ENCODE measurements around the gene CCDC69.

CCDC69 gene

DNA sequence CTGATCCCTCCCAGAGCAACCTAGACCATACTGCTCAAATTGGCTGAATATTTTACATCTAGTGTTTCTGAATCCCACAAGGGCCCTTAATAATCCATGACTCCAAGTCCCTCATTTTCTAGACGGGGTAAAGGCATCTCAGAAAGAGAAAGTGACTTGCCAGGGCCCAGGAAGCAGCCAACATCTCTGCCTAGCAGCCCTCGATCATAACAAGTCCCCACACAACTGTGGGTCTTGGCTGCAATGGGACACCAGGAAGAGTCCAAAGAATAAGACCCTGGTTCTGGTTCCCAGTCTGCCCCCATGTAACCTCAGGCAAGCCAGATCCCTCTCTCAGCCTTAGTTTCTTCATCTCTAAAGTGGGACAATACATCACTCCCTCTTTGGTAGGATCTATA lies 72.6 kb downstream of the CCDC69 start:
- Histone ChIP-seq H3K36me3 (ENCODE audit: control insufficient read depth in 5 of 5, insufficient read depth in 5 of 5, low read length in 5 of 5) (peaks cover 0 to 20% (median 15%) of the 10 kb centered on the region in 5 donors), H3K4me3 (ENCODE audit: low read depth in 1 of 5, low read length in 5 of 5) (peak overlapping the region in 1 of 5 donors; percentile 13)

DNA sequence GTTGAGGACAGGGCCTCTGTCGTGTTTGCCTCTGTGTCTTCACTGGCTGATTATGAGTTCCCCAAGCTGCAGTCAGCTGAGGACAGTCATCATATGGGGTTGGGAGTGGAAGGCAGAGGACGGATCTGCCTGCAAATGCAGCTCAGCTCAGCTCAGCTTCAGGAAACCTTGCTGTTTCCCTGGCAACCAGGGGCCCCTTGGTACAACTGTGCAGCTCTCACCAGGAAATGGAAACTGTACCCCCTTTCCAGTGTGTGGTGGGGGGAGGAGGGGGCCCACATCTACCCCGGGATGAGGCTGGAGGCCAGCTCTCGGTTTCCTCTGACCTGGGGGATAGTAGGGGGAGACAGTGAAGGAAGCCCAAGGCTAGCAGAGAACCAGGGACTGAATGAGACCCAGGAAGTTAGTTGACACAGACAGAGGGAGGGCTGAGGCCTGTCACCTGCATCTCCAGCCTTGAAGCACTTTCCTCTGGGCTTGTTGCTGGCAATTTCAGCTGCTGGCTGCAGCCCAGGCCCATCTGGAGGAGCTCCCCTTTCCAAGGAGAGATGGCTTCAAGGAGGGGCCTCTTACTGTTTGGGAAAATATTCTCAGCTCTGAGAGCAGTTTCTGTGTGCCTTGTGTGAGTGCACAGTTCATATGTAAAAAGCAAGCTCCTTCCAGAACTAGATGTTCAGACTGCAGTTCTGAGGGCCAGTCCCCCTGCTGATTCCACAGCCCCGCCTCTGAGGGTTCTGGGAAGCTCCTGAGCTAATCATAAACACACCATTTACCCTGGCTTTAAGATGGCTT lies 73.2 kb downstream of the CCDC69 start:
- H3K9ac ChIP-seq (ENCODE audit: low read length in 5 of 5), result peak overlapping the region in 3 of 5 donors; percentile 10 to 60 (median 33)
- peaks cover 0 to 26% (median 20%) of the 10 kb centered on the region in 5 donors for H3K36me3 ChIP-seq (ENCODE audit: control insufficient read depth in 5 of 5, insufficient read depth in 5 of 5, low read length in 5 of 5)
- H3K4me3 ChIP-seq (ENCODE audit: low read depth in 1 of 5, low read length in 5 of 5), result peak overlapping the region in 1 of 5 donors; percentile 35
- H3K27ac ChIP-seq (ENCODE audit: low read depth, low read length), result peak overlapping the region; percentile 75
- no peaks in the 10 kb centered on the region for H3K9me3 ChIP-seq (ENCODE audit: control insufficient read depth in 5 of 5, low read length in 5 of 5)
- H3K27me3 ChIP-seq (ENCODE audit: control insufficient read depth in 5 of 5, insufficient read depth in 4 of 5, low read length in 5 of 5), result no peaks in the 10 kb centered on the region
- H3K4me1 ChIP-seq (ENCODE audit: control insufficient read depth in 5 of 5, insufficient read depth in 5 of 5, low read length in 5 of 5), result peaks cover 22 to 96% (median 77%) of the 10 kb centered on the region in 5 donors

More for the DNA sequence above, 72.6 kb downstream of the CCDC69 start:
- Histone ChIP-seq H3K27me3 (ENCODE audit: control insufficient read depth in 5 of 5, insufficient read depth in 4 of 5, low read length in 5 of 5) (no peaks in the 10 kb centered on the region), H3K9ac (ENCODE audit: low read length in 5 of 5) (peak overlapping the region in 3 of 5 donors; percentile 33 to 60 (median 55)), H3K27ac (ENCODE audit: low read depth, low read length) (peak overlapping the region; percentile 75), H3K9me3 (ENCODE audit: control insufficient read depth in 5 of 5, low read length in 5 of 5) (no peaks in the 10 kb centered on the region), H3K4me1 (ENCODE audit: control insufficient read depth in 5 of 5, insufficient read depth in 5 of 5, low read length in 5 of 5) (peaks cover 20 to 96% (median 77%) of the 10 kb centered on the region in 5 donors)

DNA sequence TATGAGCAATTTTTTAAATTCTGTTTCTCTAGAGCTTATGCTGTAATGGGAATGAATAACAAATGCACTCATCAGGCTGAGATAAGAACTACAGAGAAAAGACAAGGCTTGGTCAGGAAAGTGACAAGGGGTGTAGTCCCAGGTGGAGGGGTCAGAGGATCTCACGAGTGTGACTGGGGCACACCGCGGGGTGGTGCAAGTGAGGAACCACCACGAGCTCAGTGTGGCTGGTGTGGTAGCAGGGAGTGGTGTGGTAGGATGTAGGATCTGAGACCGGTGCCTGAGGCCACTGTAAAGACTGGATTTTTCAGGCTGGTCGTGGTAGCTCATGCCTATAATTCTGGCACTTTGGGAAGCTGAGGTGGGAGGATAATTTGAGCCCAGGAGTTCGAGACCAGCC lies 75.3 kb downstream of the CCDC69 start:
- H3K27me3 ChIP-seq (ENCODE audit: control insufficient read depth in 5 of 5, insufficient read depth in 4 of 5, low read length in 5 of 5), result no peaks in the 10 kb centered on the region
- H3K4me1 ChIP-seq (ENCODE audit: control insufficient read depth in 5 of 5, insufficient read depth in 5 of 5, low read length in 5 of 5), result peaks cover 19 to 96% (median 77%) of the 10 kb centered on the region in 5 donors
- H3K4me3 ChIP-seq (ENCODE audit: low read depth in 1 of 5, low read length in 5 of 5), result no peak overlapping the region
- no peak overlapping the region for H3K9ac ChIP-seq (ENCODE audit: low read length in 5 of 5)
- no peaks in the 10 kb centered on the region for H3K9me3 ChIP-seq (ENCODE audit: control insufficient read depth in 5 of 5, low read length in 5 of 5)
- H3K27ac ChIP-seq (ENCODE audit: low read depth, low read length), result no peak overlapping the region
- H3K36me3 ChIP-seq (ENCODE audit: control insufficient read depth in 5 of 5, insufficient read depth in 5 of 5, low read length in 5 of 5), result peaks cover 0 to 44% (median 39%) of the 10 kb centered on the region in 5 donors

DNA sequence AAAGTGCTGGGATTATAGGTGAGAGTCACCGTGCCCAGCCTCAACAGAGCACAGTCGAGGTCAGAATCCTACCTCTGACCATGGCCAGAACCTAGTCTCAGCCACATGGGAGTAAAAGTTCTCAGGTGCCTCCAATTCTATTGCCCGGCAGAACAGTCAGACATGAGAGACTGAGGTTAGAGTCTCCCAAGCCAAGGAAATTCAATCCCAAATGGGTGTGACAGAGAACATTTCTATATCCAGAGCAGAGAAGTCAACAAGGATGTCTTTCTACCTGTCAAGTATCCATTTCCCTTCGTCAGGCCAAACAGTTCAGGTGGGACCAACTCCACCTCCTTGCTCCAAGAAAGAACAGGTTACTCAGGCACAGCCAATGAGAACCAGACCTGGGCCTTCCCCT lies 76.9 kb downstream of the CCDC69 start:
- H3K4me3 ChIP-seq (ENCODE audit: low read depth in 1 of 5, low read length in 5 of 5), result no peak overlapping the region
- no peaks in the 10 kb centered on the region for H3K27me3 ChIP-seq (ENCODE audit: control insufficient read depth in 5 of 5, insufficient read depth in 4 of 5, low read length in 5 of 5)
- H3K27ac ChIP-seq (ENCODE audit: low read depth, low read length), result no peak overlapping the region
- peaks cover 0 to 57% (median 51%) of the 10 kb centered on the region in 5 donors for H3K36me3 ChIP-seq (ENCODE audit: control insufficient read depth in 5 of 5, insufficient read depth in 5 of 5, low read length in 5 of 5)
- H3K9me3 ChIP-seq (ENCODE audit: control insufficient read depth in 5 of 5, low read length in 5 of 5), result no peaks in the 10 kb centered on the region
- H3K9ac ChIP-seq (ENCODE audit: low read length in 5 of 5), result peak overlapping the region in 1 of 5 donors; percentile 5
- peaks cover 13 to 96% (median 84%) of the 10 kb centered on the region in 5 donors for H3K4me1 ChIP-seq (ENCODE audit: control insufficient read depth in 5 of 5, insufficient read depth in 5 of 5, low read length in 5 of 5)

DNA sequence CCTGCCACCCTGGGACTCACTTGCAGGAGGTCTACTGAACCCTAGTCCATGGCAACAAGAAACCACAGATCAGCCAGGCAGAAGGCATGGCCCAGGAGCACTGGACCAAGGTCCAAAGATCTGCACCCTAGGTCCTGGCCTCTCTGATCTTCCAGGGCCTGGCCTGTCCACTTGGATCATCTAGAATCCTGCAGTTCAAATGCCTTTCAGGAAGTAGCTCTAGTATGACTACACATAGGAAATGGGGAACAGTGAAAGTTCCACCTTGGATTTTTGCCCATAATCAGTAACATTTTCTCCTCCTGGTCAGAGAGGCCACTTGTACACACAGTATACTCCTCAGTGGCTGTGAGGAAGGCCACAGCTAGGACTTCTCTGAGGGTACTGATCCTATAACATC lies 77.8 kb downstream of the CCDC69 start:
- H3K4me3 ChIP-seq (ENCODE audit: low read depth in 1 of 5, low read length in 5 of 5), result no peak overlapping the region
- peak overlapping the region in 2 of 5 donors; percentile 5 to 41 for H3K9ac ChIP-seq (ENCODE audit: low read length in 5 of 5)
- no peaks in the 10 kb centered on the region for H3K27me3 ChIP-seq (ENCODE audit: control insufficient read depth in 5 of 5, insufficient read depth in 4 of 5, low read length in 5 of 5)
- no peak overlapping the region for H3K27ac ChIP-seq (ENCODE audit: low read depth, low read length)
- H3K36me3 ChIP-seq (ENCODE audit: control insufficient read depth in 5 of 5, insufficient read depth in 5 of 5, low read length in 5 of 5), result peaks cover 0 to 65% (median 55%) of the 10 kb centered on the region in 5 donors
- peaks cover 7 to 96% (median 84%) of the 10 kb centered on the region in 5 donors for H3K4me1 ChIP-seq (ENCODE audit: control insufficient read depth in 5 of 5, insufficient read depth in 5 of 5, low read length in 5 of 5)
- H3K9me3 ChIP-seq (ENCODE audit: control insufficient read depth in 5 of 5, low read length in 5 of 5), result no peaks in the 10 kb centered on the region

DNA sequence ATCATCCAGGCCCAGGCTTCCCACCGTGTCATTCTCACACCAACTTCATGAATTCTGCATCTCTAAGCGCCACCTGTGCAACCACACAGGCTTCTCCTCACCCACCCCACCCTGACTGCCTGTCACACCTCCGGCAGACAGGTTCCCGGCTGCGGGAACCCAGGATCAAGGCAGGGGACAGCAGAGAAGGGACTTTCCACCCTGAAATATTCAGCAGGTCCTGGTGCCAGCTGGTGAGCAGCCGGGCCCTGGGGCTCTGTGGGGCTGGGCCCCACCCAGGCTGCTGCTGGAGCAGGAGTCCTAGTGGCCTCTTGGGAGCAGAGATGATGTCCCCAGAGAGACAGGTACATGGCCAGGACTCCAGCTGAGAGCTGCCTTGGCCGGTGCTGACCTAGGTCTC lies 79.0 kb downstream of the CCDC69 start:
- H3K4me1 ChIP-seq (ENCODE audit: control insufficient read depth in 5 of 5, insufficient read depth in 5 of 5, low read length in 5 of 5), result peaks cover 7 to 89% (median 77%) of the 10 kb centered on the region in 5 donors
- H3K36me3 ChIP-seq (ENCODE audit: control insufficient read depth in 5 of 5, insufficient read depth in 5 of 5, low read length in 5 of 5), result peaks cover 0 to 73% (median 59%) of the 10 kb centered on the region in 5 donors
- peak overlapping the region in 1 of 5 donors; percentile 29 for H3K9ac ChIP-seq (ENCODE audit: low read length in 5 of 5)
- no peak overlapping the region for H3K27ac ChIP-seq (ENCODE audit: low read depth, low read length)
- no peaks in the 10 kb centered on the region for H3K27me3 ChIP-seq (ENCODE audit: control insufficient read depth in 5 of 5, insufficient read depth in 4 of 5, low read length in 5 of 5)
- H3K9me3 ChIP-seq (ENCODE audit: control insufficient read depth in 5 of 5, low read length in 5 of 5), result no peaks in the 10 kb centered on the region
- H3K4me3 ChIP-seq (ENCODE audit: low read depth in 1 of 5, low read length in 5 of 5), result no peak overlapping the region

DNA sequence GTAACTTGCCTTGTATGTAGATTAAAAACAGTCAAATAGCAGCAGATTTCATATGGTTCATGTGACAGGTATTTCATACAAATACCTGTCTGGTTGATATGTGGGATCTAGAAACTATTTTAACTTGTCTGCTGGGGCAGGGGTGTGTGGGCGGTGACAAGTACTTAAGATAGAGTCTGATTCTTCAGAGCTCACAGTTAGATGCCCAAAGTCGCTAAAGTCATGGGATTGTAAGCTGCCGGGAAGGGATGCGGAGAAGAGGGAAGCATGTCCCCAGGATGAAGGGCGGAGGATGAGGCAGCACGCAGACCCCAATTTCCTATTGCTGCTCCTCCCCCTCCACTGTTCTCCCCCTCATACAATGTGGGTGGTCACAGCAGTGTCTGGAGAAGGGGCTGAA lies 79.6 kb downstream of the CCDC69 start:
- peaks cover 7 to 85% (median 74%) of the 10 kb centered on the region in 5 donors for H3K4me1 ChIP-seq (ENCODE audit: control insufficient read depth in 5 of 5, insufficient read depth in 5 of 5, low read length in 5 of 5)

DNA sequence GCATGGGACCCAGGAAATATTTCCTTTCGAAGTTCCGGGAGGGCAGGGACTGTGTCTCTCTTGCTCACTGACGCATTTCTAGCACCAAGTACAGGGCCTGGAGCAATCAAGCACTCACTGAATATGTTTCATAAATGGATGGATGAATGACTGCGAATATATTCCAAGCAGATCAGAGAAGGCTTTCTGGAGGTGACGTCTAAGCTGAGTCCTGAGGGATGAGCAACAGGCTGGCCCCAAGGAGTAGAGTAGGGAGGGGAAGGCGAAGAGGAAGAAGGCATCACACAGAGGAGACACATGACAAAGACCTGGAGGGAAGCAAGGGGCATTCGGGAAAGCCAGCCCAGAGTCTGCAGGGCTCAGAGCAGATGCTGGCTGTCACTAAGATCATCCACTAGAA lies 80.2 kb downstream of the CCDC69 start:
- no peak overlapping the region for H3K4me3 ChIP-seq (ENCODE audit: low read depth in 1 of 5, low read length in 5 of 5)
- H3K9ac ChIP-seq (ENCODE audit: low read length in 5 of 5), result peak overlapping the region in 2 of 5 donors; percentile 11 to 20
- H3K27me3 ChIP-seq (ENCODE audit: control insufficient read depth in 5 of 5, insufficient read depth in 4 of 5, low read length in 5 of 5), result no peaks in the 10 kb centered on the region
- H3K36me3 ChIP-seq (ENCODE audit: control insufficient read depth in 5 of 5, insufficient read depth in 5 of 5, low read length in 5 of 5), result peaks cover 0 to 86% (median 71%) of the 10 kb centered on the region in 5 donors
- H3K4me1 ChIP-seq (ENCODE audit: control insufficient read depth in 5 of 5, insufficient read depth in 5 of 5, low read length in 5 of 5), result peaks cover 7 to 79% (median 74%) of the 10 kb centered on the region in 5 donors
- H3K27ac ChIP-seq (ENCODE audit: low read depth, low read length), result no peak overlapping the region
- H3K9me3 ChIP-seq (ENCODE audit: control insufficient read depth in 5 of 5, low read length in 5 of 5), result no peaks in the 10 kb centered on the region

More for the DNA sequence above, 79.6 kb downstream of the CCDC69 start:
- no peak overlapping the region for H3K9ac ChIP-seq (ENCODE audit: low read length in 5 of 5)
- H3K27me3 ChIP-seq (ENCODE audit: control insufficient read depth in 5 of 5, insufficient read depth in 4 of 5, low read length in 5 of 5), result no peaks in the 10 kb centered on the region
- no peak overlapping the region for H3K4me3 ChIP-seq (ENCODE audit: low read depth in 1 of 5, low read length in 5 of 5)
- peaks cover 0 to 79% (median 64%) of the 10 kb centered on the region in 5 donors for H3K36me3 ChIP-seq (ENCODE audit: control insufficient read depth in 5 of 5, insufficient read depth in 5 of 5, low read length in 5 of 5)
- no peaks in the 10 kb centered on the region for H3K9me3 ChIP-seq (ENCODE audit: control insufficient read depth in 5 of 5, low read length in 5 of 5)
- H3K27ac ChIP-seq (ENCODE audit: low read depth, low read length), result no peak overlapping the region

DNA sequence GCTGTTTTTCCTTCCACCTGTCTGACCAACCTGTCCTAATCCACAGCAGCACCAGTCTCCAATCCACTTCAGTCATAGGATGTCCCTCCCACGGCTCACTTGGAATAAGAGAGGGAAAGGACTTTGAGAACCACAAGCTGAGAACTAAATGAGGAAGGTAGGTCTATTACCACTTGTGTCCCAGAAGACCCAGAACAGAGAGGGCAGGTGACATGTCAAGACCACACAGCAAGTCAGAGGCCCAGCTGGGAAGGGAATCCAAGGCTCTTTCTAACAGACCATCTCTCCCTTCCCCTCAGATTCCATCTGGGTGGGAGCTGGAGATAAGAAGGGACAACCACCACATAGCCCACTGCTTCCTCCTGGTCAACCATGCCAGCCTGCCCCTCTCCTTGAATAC lies 81.0 kb downstream of the CCDC69 start:
- H3K9ac ChIP-seq (ENCODE audit: low read length in 5 of 5), result peak overlapping the region in 3 of 5 donors; percentile 1 to 25 (median 15)
- no peaks in the 10 kb centered on the region for H3K9me3 ChIP-seq (ENCODE audit: control insufficient read depth in 5 of 5, low read length in 5 of 5)
- peaks cover 7 to 72% (median 67%) of the 10 kb centered on the region in 5 donors for H3K4me1 ChIP-seq (ENCODE audit: control insufficient read depth in 5 of 5, insufficient read depth in 5 of 5, low read length in 5 of 5)
- H3K27ac ChIP-seq (ENCODE audit: low read depth, low read length), result peak overlapping the region; percentile 21
- H3K27me3 ChIP-seq (ENCODE audit: control insufficient read depth in 5 of 5, insufficient read depth in 4 of 5, low read length in 5 of 5), result no peaks in the 10 kb centered on the region
- peaks cover 3 to 93% (median 78%) of the 10 kb centered on the region in 5 donors for H3K36me3 ChIP-seq (ENCODE audit: control insufficient read depth in 5 of 5, insufficient read depth in 5 of 5, low read length in 5 of 5)
- H3K4me3 ChIP-seq (ENCODE audit: low read depth in 1 of 5, low read length in 5 of 5), result no peak overlapping the region

DNA sequence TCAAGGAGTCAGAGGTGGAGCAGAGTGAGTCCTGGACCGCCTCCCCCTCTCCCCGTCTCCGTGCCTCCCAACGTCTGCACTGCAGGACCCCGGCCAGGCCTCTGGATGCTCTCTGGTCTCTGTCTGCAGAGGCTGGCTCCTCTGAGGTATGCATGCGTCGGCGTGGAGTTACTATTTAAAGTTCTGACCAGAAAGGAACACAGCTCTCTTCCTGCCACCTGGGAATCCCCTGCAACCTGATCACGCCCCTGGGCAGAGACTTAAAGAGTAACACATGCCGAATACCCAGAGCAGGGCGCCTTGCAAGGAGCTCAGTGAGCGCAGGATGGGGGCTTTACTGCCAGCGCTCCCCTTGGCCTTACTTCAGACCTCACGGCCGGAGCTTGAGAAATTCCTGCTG lies 82.4 kb downstream of the CCDC69 start:
- peaks cover 9 to 94% (median 80%) of the 10 kb centered on the region in 5 donors for H3K36me3 ChIP-seq (ENCODE audit: control insufficient read depth in 5 of 5, insufficient read depth in 5 of 5, low read length in 5 of 5)
- H3K27me3 ChIP-seq (ENCODE audit: control insufficient read depth in 5 of 5, insufficient read depth in 4 of 5, low read length in 5 of 5), result no peaks in the 10 kb centered on the region
- peak overlapping the region; percentile 50 for H3K27ac ChIP-seq (ENCODE audit: low read depth, low read length)
- peak overlapping the region in 1 of 5 donors; percentile 22 for H3K9ac ChIP-seq (ENCODE audit: low read length in 5 of 5)
- no peak overlapping the region for H3K4me3 ChIP-seq (ENCODE audit: low read depth in 1 of 5, low read length in 5 of 5)
- H3K4me1 ChIP-seq (ENCODE audit: control insufficient read depth in 5 of 5, insufficient read depth in 5 of 5, low read length in 5 of 5), result peaks cover 7 to 58% (median 55%) of the 10 kb centered on the region in 5 donors
- no peaks in the 10 kb centered on the region for H3K9me3 ChIP-seq (ENCODE audit: control insufficient read depth in 5 of 5, low read length in 5 of 5)
